Naive thymus-derived CD8-positive, alpha-beta T cell (primary cell): ENCODE measurements around the gene GALNT18. TPM values are rescaled to one million over a fixed set of nuclear protein-coding genes. Genes with fewer than 3 reads are reported as not detected.

Experiments
- ATAC-seq, 2 donors: fragments of 150-1000 bp; cut with Tn5 transposase in 1 of 2; sonication (Bioruptor Pico), chemical (Tn5 transposase) in 1 of 2; 1 replicate in 1 of 2; 2 replicates in 1 of 2; pipeline ENCODE4 v1.10.0; 2021; ENCODE audit warnings: mild to moderate bottlenecking in 2 of 2, moderate library complexity in 2 of 2
- POLR2A ChIA-PET: fragments of 350-600 bp; sonication (Branson Sonifier 250); formaldehyde crosslinking; loops from one replicate; lab custom pipeline; 2021; ENCODE audit warnings: antibody characterized with exemption; lab: Charles Lee
- DNase-seq, 10 donors: peaks; one replicate each; pipeline versions ENCODE4 v3.0.0 to v3.0.0-alpha.2; 2020 to 2022
- H3K27ac Mint-ChIP-seq, 10 donors: one replicate each; pipeline ENCODE4 v1.8.0; 2020 to 2022; ENCODE audit warnings: mild to moderate bottlenecking in 10 of 10, mixed read lengths in 10 of 10, moderate library complexity in 4 of 10, inconsistent platforms in 1 of 10
- H3K27me3 Mint-ChIP-seq, 5 donors: one replicate each; pipeline ENCODE4 v1.8.0; 2021 to 2022; ENCODE audit warnings: mixed read lengths in 5 of 5
- H3K36me3 Mint-ChIP-seq, 3 donors: one replicate each; pipeline ENCODE4 v1.8.0; 2020 to 2022; ENCODE audit warnings: mixed read lengths in 3 of 3, mild to moderate bottlenecking in 2 of 3, inconsistent platforms in 1 of 3
- H3K4me1 Mint-ChIP-seq, 4 donors: one replicate each; pipeline ENCODE4 v1.8.0; 2021 to 2022; ENCODE audit warnings: mixed read lengths in 4 of 4
- H3K4me3 Mint-ChIP-seq, 10 donors: one replicate each; pipeline ENCODE4 v1.8.0; 2020 to 2022; ENCODE audit warnings: mild to moderate bottlenecking in 10 of 10, mixed read lengths in 10 of 10, moderate library complexity in 6 of 10, inconsistent platforms in 1 of 10
- H3K9me3 Mint-ChIP-seq, 9 donors: one replicate each; pipeline ENCODE4 v1.8.0; 2020 to 2022; ENCODE audit warnings: mixed read lengths in 9 of 9, mild to moderate bottlenecking in 3 of 9, inconsistent platforms in 1 of 9, moderate library complexity in 1 of 9
- polyA plus RNA-seq, 3 donors: library from polyadenylated mRNA; unstranded; fragments of 300-500 nt; fragmentation: Illumina TruSeq; gene quantifications; one replicate each; pipeline ENCODE4 v1.2.3, GENCODE V29; 2021
- total RNA-seq, 8 experiments: library from RNA in 2 of 8; stranded (reverse) in 2 of 8; gene quantifications; one replicate each; pipeline ENCODE4 v1.2.3 and lab custom pipeline; 2021 to 2026

Gene GALNT18
- total and polyA plus RNA-seq, 5 experiments from 2014 or later, result not detected

- no peak for ATAC-seq
- H3K27me3 Mint-ChIP-seq, result peaks cover 8 to 26% (median 8%) of the 10 kb centered on the region in 5 donors
- no peak for DNase-seq
- H3K27ac Mint-ChIP-seq, result peak overlapping the region in 1 of 10 donors; percentile 15
- H3K4me1 Mint-ChIP-seq, result no peaks in the 10 kb centered on the region
- H3K36me3 Mint-ChIP-seq, result no peaks in the 10 kb centered on the region
- H3K4me3 Mint-ChIP-seq, result no peak overlapping the region
- POLR2A ChIA-PET, result no interaction called here
- no peaks in the 10 kb centered on the region for H3K9me3 Mint-ChIP-seq
These were observed 332.1 kb downstream of the GALNT18 start for GRCh38 chr11:11289669-11290068.

GRCh38 chr11:11288972-11289616, 332.7 kb downstream of the GALNT18 start:
- ATAC-seq (no peak), DNase-seq (no peak)
- H3K27me3 Mint-ChIP-seq, result peaks cover 8 to 26% (median 8%) of the 10 kb centered on the region in 5 donors
- no peak overlapping the region for H3K4me3 Mint-ChIP-seq
- H3K27ac Mint-ChIP-seq, result no peak overlapping the region
- no peaks in the 10 kb centered on the region for H3K9me3 Mint-ChIP-seq
- no peaks in the 10 kb centered on the region for H3K36me3 Mint-ChIP-seq
- H3K4me1 Mint-ChIP-seq, result no peaks in the 10 kb centered on the region
- POLR2A ChIA-PET, result no interaction called here

- no peak overlapping the region for H3K4me3 Mint-ChIP-seq
- no peaks in the 10 kb centered on the region for H3K36me3 Mint-ChIP-seq
- POLR2A ChIA-PET, result no interaction called here
- ATAC-seq (no peak), DNase-seq (no peak)
- peaks cover 0 to 10% (median 6%) of the 10 kb centered on the region in 5 donors for H3K27me3 Mint-ChIP-seq
- no peaks in the 10 kb centered on the region for H3K9me3 Mint-ChIP-seq
- H3K27ac Mint-ChIP-seq, result no peak overlapping the region
- H3K4me1 Mint-ChIP-seq, result peaks cover 0 to 2% (median under 1%) of the 10 kb centered on the region in 4 donors
These were observed 337.3 kb downstream of the GALNT18 start for GRCh38 chr11:11284481-11284880.

GRCh38 chr11:11281626-11282025, 340.2 kb downstream of the GALNT18 start:
- ATAC-seq (no peak), DNase-seq (no peak)
- H3K9me3 Mint-ChIP-seq, result no peaks in the 10 kb centered on the region
- H3K4me1 Mint-ChIP-seq, result peaks cover 0 to 2% (median under 1%) of the 10 kb centered on the region in 4 donors
- H3K4me3 Mint-ChIP-seq, result no peak overlapping the region
- no peaks in the 10 kb centered on the region for H3K36me3 Mint-ChIP-seq
- H3K27me3 Mint-ChIP-seq, result peaks cover 4 to 12% (median 6%) of the 10 kb centered on the region in 5 donors
- POLR2A ChIA-PET, result no interaction called here
- H3K27ac Mint-ChIP-seq, result no peak overlapping the region

- H3K4me1 Mint-ChIP-seq, result peaks cover 0 to 2% (median under 1%) of the 10 kb centered on the region in 4 donors
- peaks cover 0 to 4% (median 0%) of the 10 kb centered on the region in 9 donors for H3K9me3 Mint-ChIP-seq
- ATAC-seq (no peak), DNase-seq (no peak)
- H3K4me3 Mint-ChIP-seq, result no peak overlapping the region
- H3K36me3 Mint-ChIP-seq, result no peaks in the 10 kb centered on the region
- H3K27ac Mint-ChIP-seq, result no peak overlapping the region
- H3K27me3 Mint-ChIP-seq, result peaks cover 6 to 13% (median 12%) of the 10 kb centered on the region in 5 donors
- POLR2A ChIA-PET, result no interaction called here
These were observed 341.0 kb downstream of the GALNT18 start for GRCh38 chr11:11280826-11281225.

GRCh38 chr11:11279956-11280689, 341.7 kb downstream of the GALNT18 start:
- POLR2A ChIA-PET, result no interaction called here
- H3K4me1 Mint-ChIP-seq, result peaks cover 0 to 2% (median under 1%) of the 10 kb centered on the region in 4 donors
- ATAC-seq (no peak), DNase-seq (no peak)
- H3K9me3 Mint-ChIP-seq, result peaks cover 0 to 11% (median 0%) of the 10 kb centered on the region in 9 donors
- no peak overlapping the region for H3K27ac Mint-ChIP-seq
- peaks cover 6 to 19% (median 18%) of the 10 kb centered on the region in 5 donors for H3K27me3 Mint-ChIP-seq
- no peak overlapping the region for H3K4me3 Mint-ChIP-seq
- H3K36me3 Mint-ChIP-seq, result no peaks in the 10 kb centered on the region

GRCh38 chr11:11272254-11272653, 349.6 kb downstream of the GALNT18 start:
- POLR2A ChIA-PET, result no interaction called here
- Mint-ChIP-seq H3K9me3 (peaks cover 0 to 11% (median 0%) of the 10 kb centered on the region in 9 donors), H3K27me3 (peaks cover 6 to 25% (median 14%) of the 10 kb centered on the region in 5 donors), H3K4me3 (no peak overlapping the region), H3K27ac (no peak overlapping the region), H3K4me1 (no peaks in the 10 kb centered on the region), H3K36me3 (no peaks in the 10 kb centered on the region)
- no peak for DNase-seq
- no peak for ATAC-seq

GRCh38 chr11:11270236-11270775, 351.5 kb downstream of the GALNT18 start:
- ATAC-seq (no peak), DNase-seq (no peak)
- Mint-ChIP-seq H3K9me3 (peaks cover 0 to 2% (median 0%) of the 10 kb centered on the region in 9 donors), H3K36me3 (no peaks in the 10 kb centered on the region), H3K27ac (no peak overlapping the region), H3K4me1 (no peaks in the 10 kb centered on the region), H3K4me3 (no peak overlapping the region), H3K27me3 (peaks cover 5 to 24% (median 6%) of the 10 kb centered on the region in 5 donors)
- POLR2A ChIA-PET, result no interaction called here

GRCh38 chr11:11268706-11269105, 353.1 kb downstream of the GALNT18 start:
- H3K4me3 Mint-ChIP-seq, result no peak overlapping the region
- no peak for DNase-seq

GRCh38 chr11:11268119-11268518, 353.7 kb downstream of the GALNT18 start:
- Mint-ChIP-seq H3K4me3 (no peak overlapping the region), H3K27me3 (peaks cover 1 to 26% (median 11%) of the 10 kb centered on the region in 5 donors), H3K27ac (peak overlapping the region in 1 of 10 donors; percentile 10), H3K9me3 (no peaks in the 10 kb centered on the region), H3K36me3 (no peaks in the 10 kb centered on the region), H3K4me1 (no peaks in the 10 kb centered on the region)
- ATAC-seq, result no peak
- DNase-seq, result no peak
- POLR2A ChIA-PET, result no interaction called here

More at GRCh38 chr11:11268706-11269105, 353.1 kb downstream of the GALNT18 start:
- Mint-ChIP-seq H3K36me3 (no peaks in the 10 kb centered on the region), H3K4me1 (no peaks in the 10 kb centered on the region), H3K27me3 (peaks cover 1 to 23% (median 9%) of the 10 kb centered on the region in 5 donors), H3K9me3 (no peaks in the 10 kb centered on the region), H3K27ac (no peak overlapping the region)
- POLR2A ChIA-PET, result no interaction called here
- ATAC-seq, result no peak

- H3K27me3 Mint-ChIP-seq, result peaks cover 1 to 34% (median 12%) of the 10 kb centered on the region in 5 donors
- no peak overlapping the region for H3K4me3 Mint-ChIP-seq
- H3K9me3 Mint-ChIP-seq, result no peaks in the 10 kb centered on the region
- DNase-seq (no peak), ATAC-seq (no peak)
- H3K27ac Mint-ChIP-seq, result no peak overlapping the region
- POLR2A ChIA-PET, result no interaction called here
- no peaks in the 10 kb centered on the region for H3K4me1 Mint-ChIP-seq
- no peaks in the 10 kb centered on the region for H3K36me3 Mint-ChIP-seq
These were observed 354.5 kb downstream of the GALNT18 start for GRCh38 chr11:11267312-11267711.

- H3K4me1 Mint-ChIP-seq, result no peaks in the 10 kb centered on the region
- H3K27me3 Mint-ChIP-seq, result peaks cover 2 to 46% (median 17%) of the 10 kb centered on the region in 5 donors
- POLR2A ChIA-PET, result no interaction called here
- H3K4me3 Mint-ChIP-seq, result no peak overlapping the region
- ATAC-seq (no peak), DNase-seq (peak in 7 of 10 donors; percentile 10 to 37 (median 21))
- no peak overlapping the region for H3K27ac Mint-ChIP-seq
- H3K36me3 Mint-ChIP-seq, result no peaks in the 10 kb centered on the region
- no peaks in the 10 kb centered on the region for H3K9me3 Mint-ChIP-seq
These were observed 355.7 kb downstream of the GALNT18 start for GRCh38 chr11:11265994-11266606.

- H3K27ac Mint-ChIP-seq, result no peak overlapping the region
- DNase-seq, result no peak
- no peak overlapping the region for H3K4me3 Mint-ChIP-seq
- no peaks in the 10 kb centered on the region for H3K36me3 Mint-ChIP-seq
- no peaks in the 10 kb centered on the region for H3K9me3 Mint-ChIP-seq
- POLR2A ChIA-PET, result no interaction called here
- ATAC-seq, result no peak
- no peaks in the 10 kb centered on the region for H3K4me1 Mint-ChIP-seq
- H3K27me3 Mint-ChIP-seq, result peaks cover 8 to 53% (median 21%) of the 10 kb centered on the region in 5 donors
These were observed 356.5 kb downstream of the GALNT18 start for GRCh38 chr11:11265320-11265719.
